ENCODE results near the gene RBPJ.

RBPJ gene

DNA sequence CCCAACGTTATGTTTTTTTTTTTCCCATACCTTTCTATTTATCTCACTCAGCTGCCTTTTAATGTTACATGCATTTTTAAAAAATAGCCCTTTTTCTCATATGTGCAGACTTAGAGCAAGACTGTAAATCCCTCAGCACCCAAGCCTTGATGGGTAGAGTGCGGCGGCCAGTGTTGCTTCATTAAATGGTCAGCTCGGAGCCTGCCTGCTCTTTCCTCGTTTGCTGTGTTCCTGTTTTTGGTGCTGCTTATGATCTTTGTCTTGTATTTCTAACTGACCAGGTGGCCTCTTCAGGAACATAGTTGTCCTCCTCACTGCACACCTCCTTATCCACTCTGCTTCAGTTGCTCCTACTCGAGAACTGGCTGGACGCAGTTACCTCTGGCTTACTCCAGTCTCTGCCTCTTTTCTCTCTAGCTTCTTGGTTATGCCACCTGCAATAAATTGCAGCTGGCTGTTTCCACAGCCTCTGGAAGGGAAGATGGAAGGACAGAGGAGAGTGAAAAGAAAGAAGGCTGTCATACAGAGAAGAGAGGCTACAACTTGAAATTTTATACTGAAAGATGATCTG is 10.7 kb downstream of the RBPJ start:
- no peak overlapping the region for H3K27ac ChIP-seq (ENCODE audit: insufficient read depth, low read length, poor library complexity, severe bottlenecking)
- no peaks in the 10 kb centered on the region for H3K36me3 ChIP-seq (ENCODE audit: control insufficient read depth, insufficient read depth, low read length)
- no peak for DNase-seq
- peaks cover 3% of the 10 kb centered on the region for H3K4me1 ChIP-seq (ENCODE audit: control insufficient read depth, insufficient read depth, low read length, poor library complexity, severe bottlenecking)
- H3K27me3 ChIP-seq (replicated peaks; ENCODE audit: control insufficient read depth, insufficient read depth, low read length, poor library complexity, severe bottlenecking): no peaks in the 10 kb centered on the region
- no peaks in the 10 kb centered on the region for H3K9me3 ChIP-seq (ENCODE audit: control insufficient read depth, low read length)
- no peak overlapping the region for H3K4me3 ChIP-seq (ENCODE audit: insufficient read depth, low read depth, low read length, poor library complexity, severe bottlenecking)

DNA sequence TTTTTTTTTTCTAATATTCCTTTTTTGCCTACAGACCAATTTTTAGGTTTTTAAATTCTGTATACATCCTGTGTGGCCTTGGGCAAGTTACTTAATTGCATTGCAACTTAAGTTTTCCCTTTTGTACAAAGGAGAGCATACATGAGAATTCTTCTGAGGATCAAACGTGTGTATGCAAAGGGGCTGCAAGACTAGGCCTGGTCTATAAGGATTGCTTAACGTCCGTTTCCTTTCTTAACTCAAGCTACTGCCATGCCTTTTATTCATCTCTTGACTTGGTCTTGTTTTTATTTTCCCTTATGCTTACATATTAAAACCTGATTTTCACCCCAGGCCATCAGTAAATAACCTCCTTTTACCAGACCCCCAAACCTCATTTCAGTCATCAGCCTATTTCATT is 13.6 kb downstream of the RBPJ start:
- Histone ChIP-seq H3K27ac (ENCODE audit: insufficient read depth, low read length, poor library complexity, severe bottlenecking) (no peak overlapping the region), H3K4me1 (ENCODE audit: control insufficient read depth, insufficient read depth, low read length, poor library complexity, severe bottlenecking) (peaks cover 3% of the 10 kb centered on the region)

DNA sequence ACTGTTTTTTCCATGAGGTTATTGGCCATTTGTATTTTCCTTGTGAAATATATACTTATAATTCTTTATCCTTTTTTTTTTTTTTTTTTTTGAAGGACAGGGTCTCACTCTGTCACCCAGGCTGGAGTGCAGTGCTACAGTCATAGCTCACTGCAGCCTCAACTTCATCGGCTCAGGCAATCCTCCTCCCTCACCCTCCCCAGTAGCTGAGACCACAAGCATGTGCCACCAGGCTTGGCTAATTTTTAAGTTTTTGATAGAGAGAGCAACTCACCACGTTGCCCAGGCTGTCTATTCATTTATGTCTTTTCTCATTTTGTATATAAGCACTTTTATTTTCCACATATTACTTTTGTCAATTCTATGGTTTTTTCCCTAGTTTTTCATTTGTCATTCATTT is 16.8 kb downstream of the RBPJ start:
- no peak for DNase-seq
- H3K36me3 ChIP-seq (ENCODE audit: control insufficient read depth, insufficient read depth, low read length): no peaks in the 10 kb centered on the region
- H3K27ac ChIP-seq (ENCODE audit: insufficient read depth, low read length, poor library complexity, severe bottlenecking): no peak overlapping the region
- no peaks in the 10 kb centered on the region for H3K9me3 ChIP-seq (ENCODE audit: control insufficient read depth, low read length)
- no peak overlapping the region for H3K4me3 ChIP-seq (ENCODE audit: insufficient read depth, low read depth, low read length, poor library complexity, severe bottlenecking)
- peaks cover 3% of the 10 kb centered on the region for H3K4me1 ChIP-seq (ENCODE audit: control insufficient read depth, insufficient read depth, low read length, poor library complexity, severe bottlenecking)
- H3K27me3 ChIP-seq (replicated peaks; ENCODE audit: control insufficient read depth, insufficient read depth, low read length, poor library complexity, severe bottlenecking): no peaks in the 10 kb centered on the region

More for the DNA sequence above, 13.6 kb downstream of the RBPJ start:
- H3K9me3 ChIP-seq (ENCODE audit: control insufficient read depth, low read length): no peaks in the 10 kb centered on the region
- H3K36me3 ChIP-seq (ENCODE audit: control insufficient read depth, insufficient read depth, low read length): no peaks in the 10 kb centered on the region
- no peak for DNase-seq
- no peaks in the 10 kb centered on the region for H3K27me3 ChIP-seq (replicated peaks; ENCODE audit: control insufficient read depth, insufficient read depth, low read length, poor library complexity, severe bottlenecking)
- H3K4me3 ChIP-seq (ENCODE audit: insufficient read depth, low read depth, low read length, poor library complexity, severe bottlenecking): no peak overlapping the region

DNA sequence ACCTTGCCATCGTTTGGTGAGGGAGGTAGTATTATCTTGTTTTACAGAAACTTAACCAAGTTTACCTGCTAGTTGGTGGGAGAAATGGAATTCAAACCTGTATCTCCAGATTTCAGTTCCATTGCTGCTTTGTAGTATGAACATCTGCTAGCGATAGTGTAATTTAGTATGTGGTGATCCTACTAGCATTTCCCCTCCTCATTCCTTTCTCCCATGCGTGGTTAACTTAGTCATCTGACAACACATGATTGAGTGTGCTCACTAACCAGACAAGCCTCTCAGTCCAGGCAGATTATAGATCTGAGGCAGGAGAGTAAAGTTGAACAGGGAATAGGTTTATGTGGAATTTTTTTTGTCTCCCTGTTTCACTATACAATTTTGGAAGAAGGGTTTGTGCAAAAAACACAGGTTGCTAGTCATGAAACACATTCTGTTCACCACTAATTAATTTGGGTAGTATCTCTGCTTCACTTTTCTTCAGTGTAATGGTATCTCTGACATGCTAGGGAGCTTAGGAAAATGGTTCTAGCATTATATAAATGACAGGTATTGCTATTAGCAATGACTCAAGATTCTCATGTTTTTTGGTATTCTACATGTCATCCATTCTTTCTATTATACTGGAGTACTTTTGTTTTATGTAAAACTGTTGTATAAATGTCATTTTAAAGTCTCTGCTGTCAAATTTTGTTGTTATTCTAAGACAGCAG is 21.7 kb downstream of the RBPJ start:
- no peak for DNase-seq
- no peaks in the 10 kb centered on the region for H3K27me3 ChIP-seq (replicated peaks; ENCODE audit: control insufficient read depth, insufficient read depth, low read length, poor library complexity, severe bottlenecking)
- no peaks in the 10 kb centered on the region for H3K9me3 ChIP-seq (ENCODE audit: control insufficient read depth, low read length)
- H3K4me3 ChIP-seq (ENCODE audit: insufficient read depth, low read depth, low read length, poor library complexity, severe bottlenecking): no peak overlapping the region
- no peaks in the 10 kb centered on the region for H3K36me3 ChIP-seq (ENCODE audit: control insufficient read depth, insufficient read depth, low read length)
- peaks cover 3% of the 10 kb centered on the region for H3K4me1 ChIP-seq (ENCODE audit: control insufficient read depth, insufficient read depth, low read length, poor library complexity, severe bottlenecking)
- no peak overlapping the region for H3K27ac ChIP-seq (ENCODE audit: insufficient read depth, low read length, poor library complexity, severe bottlenecking)

DNA sequence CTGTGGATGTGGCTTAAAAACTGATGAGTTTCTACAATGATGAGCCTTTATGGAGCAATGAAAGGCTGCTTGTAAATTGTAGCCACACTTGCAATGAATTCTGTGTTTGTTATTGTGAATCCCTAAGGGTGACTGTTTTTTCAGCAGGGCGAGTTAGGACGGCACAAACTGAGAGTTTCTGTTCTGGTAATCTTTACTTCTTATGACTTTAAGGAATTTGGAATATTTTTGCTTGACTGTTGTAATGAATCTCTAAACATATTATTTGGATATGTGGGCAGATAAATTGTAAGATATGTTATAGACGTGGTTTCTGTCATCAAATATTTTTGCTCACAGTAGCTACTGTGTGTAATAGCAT is 22.2 kb downstream of the RBPJ start:
- no peaks in the 10 kb centered on the region for H3K9me3 ChIP-seq (ENCODE audit: control insufficient read depth, low read length)
- H3K27me3 ChIP-seq (replicated peaks; ENCODE audit: control insufficient read depth, insufficient read depth, low read length, poor library complexity, severe bottlenecking): no peaks in the 10 kb centered on the region
- no peak for DNase-seq
- H3K4me3 ChIP-seq (ENCODE audit: insufficient read depth, low read depth, low read length, poor library complexity, severe bottlenecking): no peak overlapping the region
- no peaks in the 10 kb centered on the region for H3K36me3 ChIP-seq (ENCODE audit: control insufficient read depth, insufficient read depth, low read length)
- peaks cover 3% of the 10 kb centered on the region for H3K4me1 ChIP-seq (ENCODE audit: control insufficient read depth, insufficient read depth, low read length, poor library complexity, severe bottlenecking)
- H3K27ac ChIP-seq (ENCODE audit: insufficient read depth, low read length, poor library complexity, severe bottlenecking): no peak overlapping the region

DNA sequence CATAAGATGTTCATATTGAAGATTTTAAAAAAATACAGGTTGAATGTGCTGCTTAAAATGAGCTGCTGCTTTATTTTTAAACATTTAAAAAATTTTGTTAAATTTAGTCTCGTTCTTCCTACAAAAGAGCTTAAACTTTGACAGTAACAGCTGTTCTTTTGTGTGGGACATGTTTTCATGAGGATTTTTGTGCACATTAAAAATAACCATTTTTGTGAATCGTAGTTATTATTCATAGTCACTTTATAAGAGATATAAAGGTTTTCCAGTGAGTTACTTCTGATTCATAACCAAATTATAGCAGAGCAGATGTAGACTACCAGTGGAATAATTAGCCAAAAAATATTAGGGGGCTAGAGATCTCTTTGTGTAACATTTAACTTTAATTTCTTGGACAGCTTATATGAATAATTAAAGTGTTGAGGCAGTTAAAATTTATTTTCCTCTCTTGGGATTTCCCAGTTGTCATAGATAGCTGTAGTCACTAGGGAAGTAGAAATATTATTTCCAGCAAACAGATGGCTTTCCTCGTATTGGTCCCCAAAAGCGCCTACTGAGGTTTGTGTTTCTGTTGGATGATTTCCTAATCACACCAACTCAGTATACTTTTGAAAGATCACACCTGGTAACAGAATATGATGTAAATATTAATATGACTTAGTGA is 24.2 kb downstream of the RBPJ start:
- no peaks in the 10 kb centered on the region for H3K36me3 ChIP-seq (ENCODE audit: control insufficient read depth, insufficient read depth, low read length)
- H3K9me3 ChIP-seq (ENCODE audit: control insufficient read depth, low read length): no peaks in the 10 kb centered on the region
- H3K4me3 ChIP-seq (ENCODE audit: insufficient read depth, low read depth, low read length, poor library complexity, severe bottlenecking): no peak overlapping the region
- H3K27me3 ChIP-seq (replicated peaks; ENCODE audit: control insufficient read depth, insufficient read depth, low read length, poor library complexity, severe bottlenecking): no peaks in the 10 kb centered on the region
- DNase-seq: no peak
- no peak overlapping the region for H3K27ac ChIP-seq (ENCODE audit: insufficient read depth, low read length, poor library complexity, severe bottlenecking)
- peaks cover 3% of the 10 kb centered on the region for H3K4me1 ChIP-seq (ENCODE audit: control insufficient read depth, insufficient read depth, low read length, poor library complexity, severe bottlenecking)

DNA sequence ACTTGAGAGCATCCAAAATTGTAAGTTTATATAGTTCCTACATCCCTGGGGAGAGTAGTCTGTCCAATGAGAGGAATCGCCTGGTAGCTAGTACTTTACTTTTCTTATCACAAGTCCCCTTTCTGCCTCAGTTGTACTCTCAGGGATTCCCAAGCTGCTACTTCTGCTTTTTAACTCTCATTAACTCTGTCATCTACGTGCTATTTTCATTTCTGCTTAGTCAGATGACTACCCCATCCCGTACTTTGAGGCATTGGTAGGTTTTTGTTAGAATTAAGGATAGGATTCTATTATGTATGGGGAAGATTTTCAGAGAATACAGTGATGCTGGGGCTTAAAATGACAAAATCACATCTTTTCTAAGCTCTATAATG is 24.7 kb downstream of the RBPJ start:
- no peak overlapping the region for H3K27ac ChIP-seq (ENCODE audit: insufficient read depth, low read length, poor library complexity, severe bottlenecking)

DNA sequence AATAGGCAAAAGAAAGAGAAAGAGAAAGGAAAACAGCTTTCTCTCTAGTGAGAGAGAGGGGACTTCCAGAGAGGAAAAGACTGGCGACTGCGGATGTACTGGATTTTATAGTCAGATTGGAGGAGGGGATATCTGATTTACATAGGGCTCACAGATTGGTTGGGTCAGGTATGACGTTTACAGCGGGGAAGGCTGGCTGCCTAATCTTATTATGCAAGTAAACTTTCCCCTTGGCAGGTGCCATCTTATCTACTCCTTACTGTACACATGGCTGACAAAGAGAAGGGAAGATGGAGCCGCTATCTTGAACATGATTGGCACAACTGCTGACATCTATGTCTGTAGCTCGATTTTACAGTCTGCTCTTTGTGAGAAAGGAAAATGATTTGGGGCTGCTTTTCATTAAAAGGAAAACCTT is 25.4 kb downstream of the RBPJ start:
- no peaks in the 10 kb centered on the region for H3K9me3 ChIP-seq (ENCODE audit: control insufficient read depth, low read length)
- peaks cover 3% of the 10 kb centered on the region for H3K4me1 ChIP-seq (ENCODE audit: control insufficient read depth, insufficient read depth, low read length, poor library complexity, severe bottlenecking)
- H3K4me3 ChIP-seq (ENCODE audit: insufficient read depth, low read depth, low read length, poor library complexity, severe bottlenecking): no peak overlapping the region
- H3K27ac ChIP-seq (ENCODE audit: insufficient read depth, low read length, poor library complexity, severe bottlenecking): no peak overlapping the region
- no peaks in the 10 kb centered on the region for H3K36me3 ChIP-seq (ENCODE audit: control insufficient read depth, insufficient read depth, low read length)
- H3K27me3 ChIP-seq (replicated peaks; ENCODE audit: control insufficient read depth, insufficient read depth, low read length, poor library complexity, severe bottlenecking): no peaks in the 10 kb centered on the region
- DNase-seq: peak in 2 of 3 donors; percentile 19 to 39

More for the DNA sequence above, 24.7 kb downstream of the RBPJ start:
- Histone ChIP-seq H3K4me3 (ENCODE audit: insufficient read depth, low read depth, low read length, poor library complexity, severe bottlenecking) (no peak overlapping the region), H3K27me3 (replicated peaks; ENCODE audit: control insufficient read depth, insufficient read depth, low read length, poor library complexity, severe bottlenecking) (no peaks in the 10 kb centered on the region), H3K36me3 (ENCODE audit: control insufficient read depth, insufficient read depth, low read length) (no peaks in the 10 kb centered on the region), H3K4me1 (ENCODE audit: control insufficient read depth, insufficient read depth, low read length, poor library complexity, severe bottlenecking) (peaks cover 3% of the 10 kb centered on the region), H3K9me3 (ENCODE audit: control insufficient read depth, low read length) (no peaks in the 10 kb centered on the region)
- DNase-seq: no peak

DNA sequence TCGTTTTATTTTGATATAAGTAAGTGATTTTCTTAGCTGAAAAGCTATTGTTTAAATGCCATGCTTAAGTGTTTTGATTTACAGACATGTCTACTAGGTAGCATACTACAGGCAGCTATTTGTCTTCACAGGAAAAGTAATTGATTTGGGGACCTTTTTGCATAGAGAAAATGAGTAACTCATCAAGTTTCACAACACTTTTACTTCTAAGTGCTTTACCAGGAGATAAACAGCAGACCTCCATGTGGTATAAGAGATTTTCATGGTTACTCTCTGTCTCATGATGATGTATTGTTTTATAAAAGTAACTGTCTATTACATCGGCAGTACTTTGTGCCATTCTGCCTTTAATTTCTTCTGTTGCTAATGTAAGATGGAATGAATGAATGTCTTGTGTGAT is 28.7 kb downstream of the RBPJ start:
- H3K4me1 ChIP-seq (ENCODE audit: control insufficient read depth, insufficient read depth, low read length, poor library complexity, severe bottlenecking): no peaks in the 10 kb centered on the region

DNA sequence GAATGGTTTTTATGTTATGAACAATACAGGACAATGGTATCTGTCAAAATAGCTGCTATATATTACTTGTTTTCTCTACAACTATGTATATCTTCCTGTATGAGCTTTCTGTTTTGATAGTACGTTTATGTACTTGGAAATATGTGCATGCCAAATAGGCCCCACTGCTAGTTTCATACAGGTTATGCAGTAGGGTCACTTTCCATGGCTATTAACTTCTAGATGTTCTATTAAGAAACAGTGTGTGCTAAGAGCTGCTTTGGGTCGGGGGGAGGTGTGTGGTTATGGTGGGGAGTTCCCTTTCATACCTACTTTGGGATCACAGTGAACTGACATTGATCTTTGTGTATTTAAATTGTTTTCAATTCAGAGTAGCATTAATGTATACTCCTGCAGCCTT is 30.9 kb downstream of the RBPJ start:
- Histone ChIP-seq H3K4me3 (ENCODE audit: insufficient read depth, low read depth, low read length, poor library complexity, severe bottlenecking) (no peak overlapping the region), H3K27me3 (replicated peaks; ENCODE audit: control insufficient read depth, insufficient read depth, low read length, poor library complexity, severe bottlenecking) (no peaks in the 10 kb centered on the region), H3K4me1 (ENCODE audit: control insufficient read depth, insufficient read depth, low read length, poor library complexity, severe bottlenecking) (peaks cover 12% of the 10 kb centered on the region), H3K9me3 (ENCODE audit: control insufficient read depth, low read length) (no peaks in the 10 kb centered on the region), H3K36me3 (ENCODE audit: control insufficient read depth, insufficient read depth, low read length) (no peaks in the 10 kb centered on the region), H3K27ac (ENCODE audit: insufficient read depth, low read length, poor library complexity, severe bottlenecking) (no peak overlapping the region)
- DNase-seq: no peak

More for the DNA sequence above, 28.7 kb downstream of the RBPJ start:
- H3K36me3 ChIP-seq (ENCODE audit: control insufficient read depth, insufficient read depth, low read length): no peaks in the 10 kb centered on the region
- no peak for DNase-seq
- no peak overlapping the region for H3K27ac ChIP-seq (ENCODE audit: insufficient read depth, low read length, poor library complexity, severe bottlenecking)
- no peak overlapping the region for H3K4me3 ChIP-seq (ENCODE audit: insufficient read depth, low read depth, low read length, poor library complexity, severe bottlenecking)
- no peaks in the 10 kb centered on the region for H3K9me3 ChIP-seq (ENCODE audit: control insufficient read depth, low read length)
- H3K27me3 ChIP-seq (replicated peaks; ENCODE audit: control insufficient read depth, insufficient read depth, low read length, poor library complexity, severe bottlenecking): no peaks in the 10 kb centered on the region
